HG03354 (cell line): Measurements from ENCODE around the gene MON2.
"Not testable (repeated sequence)": the region's sequence is repeated elsewhere in the genome, so short reads cannot be mapped to it uniquely, and the experiment has no call there.

Source experiments
- ATAC-seq: cut with Tn5 transposase; IDR thresholded peaks from one replicate; pipeline ENCODE4 v1.9.1; 2021; ENCODE audit warnings: mild to moderate bottlenecking; ENCODE audit not compliant: unreplicated experiment, poor library complexity, severe bottlenecking

MON2 gene

DNA sequence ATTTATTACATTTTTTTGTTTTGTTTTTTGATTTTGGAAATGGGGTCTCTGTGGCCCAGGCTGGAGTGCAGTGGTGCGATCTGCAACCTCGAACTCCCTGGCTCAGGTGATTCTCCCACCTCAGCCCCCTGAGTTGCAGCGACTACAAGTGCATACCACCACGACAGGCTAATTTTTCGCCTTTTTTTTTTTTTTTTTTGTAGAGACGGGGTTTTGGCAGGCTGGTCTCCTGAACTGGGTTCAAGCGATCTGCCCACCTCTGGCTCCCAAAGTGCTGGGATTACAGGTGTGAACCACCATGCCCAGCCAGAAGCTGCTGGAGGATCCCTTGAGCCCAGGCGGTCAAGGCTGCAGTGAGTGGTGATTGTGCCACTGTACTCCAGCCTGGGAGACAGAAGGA lies 2.3 kb downstream of the MON2 start:
- no peak for ATAC-seq

DNA sequence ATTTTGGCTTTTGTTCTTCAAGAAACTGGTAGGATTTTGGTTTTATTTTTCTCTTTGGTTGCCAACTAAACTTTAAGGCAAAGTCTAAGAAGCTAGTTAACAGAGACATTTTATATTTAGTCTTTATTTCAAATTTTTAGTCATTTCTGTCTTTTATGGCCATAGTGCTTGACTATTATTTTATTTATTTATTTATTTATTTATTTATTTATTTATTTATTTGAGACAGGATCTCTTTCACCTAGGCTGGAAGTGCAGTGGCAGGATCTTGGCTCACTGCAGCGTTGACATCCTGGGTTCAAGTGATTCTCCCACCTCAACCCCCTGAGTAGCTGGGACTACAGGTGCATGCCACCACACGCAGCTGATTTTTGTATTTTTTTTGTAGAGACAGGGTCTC lies 3.1 kb downstream of the MON2 start:
- no peak for ATAC-seq

DNA sequence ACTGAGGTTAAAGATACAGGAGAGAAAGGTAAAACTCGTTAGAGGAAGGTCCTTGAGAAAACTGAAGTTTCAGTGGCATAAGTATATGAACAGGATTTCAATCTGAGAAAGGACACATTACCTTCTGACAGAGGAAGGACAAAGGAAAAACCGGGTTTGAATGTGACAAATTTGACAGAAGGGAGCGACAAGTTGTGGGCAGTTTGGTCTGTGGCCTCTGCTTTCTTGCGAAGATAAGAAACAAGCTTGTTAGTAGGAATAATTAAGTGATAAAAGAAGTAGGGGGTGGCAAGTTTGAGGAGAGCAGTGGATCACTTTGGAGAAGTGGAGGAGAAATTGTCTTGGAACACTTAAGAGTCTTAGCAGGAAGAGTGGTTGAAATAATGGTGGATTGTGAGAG lies 5.1 kb downstream of the MON2 start:
- ATAC-seq, result no peak

DNA sequence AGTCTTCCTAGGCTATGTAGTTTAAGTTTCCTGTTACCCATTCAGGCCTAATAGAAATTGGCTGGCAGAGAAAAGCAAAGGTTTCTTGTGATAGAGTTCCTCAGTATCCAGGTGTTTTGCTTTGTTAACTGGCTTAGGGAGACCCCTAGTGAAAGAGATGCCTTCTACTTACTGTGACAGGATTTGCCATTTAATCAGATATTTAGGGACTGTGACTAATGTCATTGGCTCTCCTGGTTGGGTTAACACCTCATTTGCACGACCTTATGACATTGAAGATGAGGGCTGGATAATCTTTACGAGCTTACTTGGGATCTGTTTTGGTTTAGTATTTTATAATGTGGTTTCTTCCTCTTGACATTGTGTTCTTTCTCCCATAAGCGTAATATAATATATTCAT lies 5.8 kb downstream of the MON2 start:
- no peak for ATAC-seq

DNA sequence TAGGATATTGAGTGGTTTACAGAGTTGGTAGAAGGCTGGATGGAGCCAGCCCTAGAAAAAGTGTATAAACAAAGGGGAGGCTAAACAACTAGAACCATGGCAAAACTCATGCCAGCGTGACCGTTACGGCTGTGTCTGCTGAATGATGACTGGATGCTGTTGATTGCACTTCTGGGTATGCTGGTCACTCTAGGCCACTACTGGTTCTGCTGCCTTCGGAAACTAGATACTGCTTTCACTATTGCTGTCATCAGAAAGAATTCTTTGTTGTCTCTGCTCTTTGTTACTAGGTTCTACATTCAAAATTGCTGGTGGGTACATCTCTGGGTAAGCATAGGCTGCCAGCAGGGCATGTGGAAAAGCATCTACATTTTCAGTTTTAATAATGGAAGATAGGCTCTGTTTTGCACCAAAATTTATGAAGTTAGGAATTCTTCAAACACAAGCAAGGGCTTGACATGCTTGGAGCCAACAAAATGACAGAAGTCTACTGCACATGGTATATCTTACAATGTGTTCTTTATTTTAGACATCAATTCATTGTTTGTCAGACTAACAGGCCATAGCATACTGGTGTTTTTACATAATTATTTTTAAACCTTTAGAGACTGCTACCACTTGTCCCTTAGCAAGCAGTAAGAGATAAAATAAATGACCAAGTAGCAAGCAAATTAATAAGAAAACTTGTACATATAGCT lies 15.4 kb downstream of the MON2 start:
- peak; percentile 58 for ATAC-seq

DNA sequence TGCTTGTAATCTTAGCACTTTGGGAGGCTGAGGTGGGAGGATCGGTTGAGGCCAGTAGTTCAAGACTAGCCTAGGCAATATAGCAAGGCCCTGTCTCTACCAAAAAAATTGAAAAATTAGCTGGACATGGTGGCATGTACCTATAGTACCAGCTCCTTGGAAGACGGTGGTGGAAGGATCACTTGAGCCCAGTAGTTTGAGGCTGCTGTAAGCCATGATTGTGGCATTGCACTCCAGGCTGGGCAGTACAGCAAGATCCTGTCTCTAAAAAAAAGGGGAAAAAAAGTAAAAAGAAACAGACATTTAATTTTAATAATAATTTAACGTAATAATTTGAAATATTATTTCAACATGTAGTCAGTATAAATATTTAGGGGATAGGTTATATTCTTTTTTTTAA lies 16.1 kb downstream of the MON2 start:
- no peak for ATAC-seq

DNA sequence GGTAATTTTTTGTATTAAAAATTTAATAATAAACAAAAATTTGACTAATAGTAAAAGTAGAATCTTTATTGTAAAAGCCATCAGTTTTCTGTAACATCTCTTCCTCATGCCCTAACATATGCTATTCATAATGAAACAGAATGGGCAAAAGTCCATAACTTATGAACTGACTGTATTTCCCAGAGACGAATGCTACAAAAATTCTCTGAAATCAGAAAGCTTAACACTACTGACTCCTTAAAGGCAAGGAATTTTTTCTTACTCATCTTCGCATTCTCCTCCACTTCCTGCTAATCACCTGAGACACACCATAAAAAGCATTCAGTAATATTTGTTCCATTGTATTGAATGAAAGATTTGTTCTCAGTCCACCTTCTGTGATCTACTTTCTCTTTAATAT lies 17.6 kb downstream of the MON2 start:
- ATAC-seq, result no peak

DNA sequence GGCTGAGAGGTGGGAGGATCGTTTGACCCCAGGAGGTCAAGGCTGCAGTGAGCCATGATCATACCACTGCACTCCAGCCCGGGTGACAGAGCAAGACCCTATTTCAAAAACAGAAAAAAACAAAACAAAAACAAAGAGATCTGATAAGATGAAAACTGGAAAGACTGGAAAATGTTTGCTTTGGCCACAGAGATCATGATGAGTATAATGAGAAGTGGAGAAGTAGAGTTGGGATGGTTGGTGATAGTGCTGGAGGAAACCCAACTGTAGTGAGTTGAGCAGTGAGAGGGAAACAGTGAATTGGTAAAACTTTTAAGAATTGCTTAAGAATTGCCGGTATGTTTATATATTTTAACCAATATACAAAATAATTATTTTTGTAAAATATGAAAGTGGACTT lies 39.2 kb downstream of the MON2 start:
- no peak for ATAC-seq

DNA sequence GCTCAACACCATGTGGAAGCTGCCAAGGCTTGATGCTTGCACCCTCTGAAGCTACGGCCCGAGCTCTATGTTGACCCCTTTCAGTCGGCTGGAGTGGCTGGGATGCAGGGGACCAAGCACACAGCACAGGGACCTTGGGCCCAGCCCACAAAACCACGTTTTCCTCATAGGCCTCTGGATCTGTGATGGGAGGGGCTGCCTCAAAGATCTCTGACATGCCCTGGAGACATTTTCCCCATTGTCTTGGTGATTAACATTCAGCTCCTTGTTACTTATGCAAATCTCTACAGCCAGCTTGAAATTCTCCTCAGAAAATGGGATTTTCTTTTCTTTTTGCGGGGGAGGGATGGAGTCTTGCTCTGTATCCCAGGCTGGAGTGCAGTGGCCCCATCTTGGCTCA lies 46.3 kb downstream of the MON2 start:
- no peak for ATAC-seq

DNA sequence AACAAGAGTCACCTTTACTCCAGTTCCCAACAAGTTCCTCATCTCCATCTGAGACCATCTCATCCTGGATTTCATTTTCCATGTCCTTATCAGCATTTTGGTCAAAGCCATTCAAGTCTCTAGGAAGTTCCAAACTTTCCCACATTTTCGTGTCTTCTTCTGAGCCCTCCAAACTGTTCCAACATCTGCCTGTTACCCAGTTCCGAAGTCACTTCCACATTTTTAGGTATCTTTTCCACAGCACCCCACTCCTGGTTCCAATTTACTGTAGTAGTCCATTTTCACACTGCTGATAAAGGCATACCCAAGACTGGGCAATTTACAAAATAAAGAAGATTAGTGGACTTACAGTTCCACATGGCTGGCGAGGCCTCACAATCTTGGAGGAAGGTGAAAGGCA lies 47.5 kb downstream of the MON2 start:
- not testable (repeated sequence) for ATAC-seq

DNA sequence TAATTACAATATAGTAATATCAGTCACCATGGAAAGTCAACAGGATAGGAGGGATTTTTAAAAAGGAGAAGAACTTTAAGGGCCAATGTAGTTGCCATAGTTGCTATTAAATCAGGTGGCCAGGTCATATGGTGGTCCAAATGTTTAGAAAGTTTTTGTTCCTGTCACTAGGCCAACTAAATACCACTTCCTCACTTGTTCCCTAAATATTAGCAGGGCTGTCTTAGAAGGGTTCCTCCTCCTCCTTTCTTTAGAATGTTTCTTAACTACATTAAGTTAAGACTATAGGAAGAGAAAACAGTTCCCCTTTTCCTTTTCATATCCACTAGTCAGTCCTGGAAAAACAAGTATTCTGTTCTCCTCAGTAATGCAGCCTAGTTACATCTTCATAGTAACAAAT lies 50.3 kb downstream of the MON2 start:
- ATAC-seq, result no peak

DNA sequence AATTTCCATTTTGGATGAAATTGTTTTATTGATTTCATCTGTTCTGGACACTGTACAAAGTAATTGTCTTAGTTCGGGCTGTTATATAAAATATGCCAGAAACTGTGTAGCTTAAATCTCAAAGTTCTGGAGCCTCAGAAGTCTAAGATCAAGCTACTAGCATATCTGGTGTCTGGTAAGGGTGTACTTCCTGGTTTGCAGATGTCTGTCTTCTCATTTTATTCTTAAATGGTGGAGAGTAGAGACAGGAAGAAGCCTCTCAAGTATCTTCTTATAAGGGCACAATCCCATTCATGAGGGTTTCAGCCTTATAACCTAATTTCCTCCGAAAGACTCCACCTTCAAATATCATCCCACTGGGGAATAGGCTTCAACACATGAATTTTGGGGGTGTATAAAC lies 51.3 kb downstream of the MON2 start:
- ATAC-seq, result no peak

DNA sequence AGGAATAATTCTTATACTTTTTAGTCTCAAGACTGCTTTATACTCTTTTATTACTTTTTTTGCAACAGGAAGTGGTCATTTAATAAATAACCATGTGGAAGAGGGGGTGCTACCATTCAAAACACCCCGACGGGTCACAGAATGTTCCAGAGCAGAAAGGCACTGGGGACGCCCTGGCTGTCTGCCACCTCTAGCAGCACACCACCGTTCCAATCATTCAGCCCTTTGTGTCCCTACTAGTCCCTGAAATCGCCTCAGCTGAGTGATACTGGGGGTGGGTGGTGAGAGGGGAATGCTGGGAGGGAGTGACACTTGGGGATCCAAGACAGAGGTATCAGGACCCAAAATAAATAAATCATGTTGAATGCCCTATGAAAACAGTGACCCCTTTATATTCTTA lies 52.4 kb downstream of the MON2 start:
- no peak for ATAC-seq

DNA sequence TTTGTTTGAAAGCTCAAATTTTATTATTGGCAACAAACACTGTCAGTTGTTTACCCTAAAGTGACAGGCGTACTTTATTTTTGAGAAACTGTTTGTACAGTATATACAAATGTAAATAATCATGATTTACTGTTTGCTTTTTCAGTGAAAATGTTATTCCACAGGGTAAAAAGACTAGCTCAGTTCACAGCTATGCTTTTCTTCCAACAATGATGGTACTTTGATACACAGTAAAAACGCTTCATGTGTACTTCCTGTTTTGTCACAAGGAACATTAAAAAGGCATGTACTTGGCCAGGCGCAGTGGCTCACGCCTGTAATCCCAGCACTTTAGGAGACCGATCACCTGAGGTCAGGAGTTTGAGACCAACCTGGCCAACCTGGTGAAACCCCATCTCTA lies 53.7 kb downstream of the MON2 start:
- no peak for ATAC-seq

DNA sequence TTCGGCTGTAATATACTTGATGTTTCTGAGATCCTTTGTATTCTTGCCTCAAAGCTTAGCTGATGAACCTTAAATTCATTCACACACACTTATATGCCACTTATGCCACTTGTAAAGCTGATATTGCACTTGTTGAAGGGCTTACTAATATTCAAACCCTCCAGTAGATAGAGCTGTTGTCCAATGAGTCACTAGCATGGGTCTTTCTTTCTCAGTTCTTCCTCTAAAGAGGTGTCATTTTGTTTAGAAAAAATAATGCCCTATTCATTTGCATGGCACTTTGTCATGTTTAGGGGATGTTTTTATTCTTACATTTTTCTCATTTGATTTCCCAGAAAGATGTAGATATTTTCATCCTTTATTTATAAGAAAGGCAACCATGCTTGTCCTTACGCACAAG lies 56.4 kb downstream of the MON2 start:
- peak; percentile 62 for ATAC-seq

DNA sequence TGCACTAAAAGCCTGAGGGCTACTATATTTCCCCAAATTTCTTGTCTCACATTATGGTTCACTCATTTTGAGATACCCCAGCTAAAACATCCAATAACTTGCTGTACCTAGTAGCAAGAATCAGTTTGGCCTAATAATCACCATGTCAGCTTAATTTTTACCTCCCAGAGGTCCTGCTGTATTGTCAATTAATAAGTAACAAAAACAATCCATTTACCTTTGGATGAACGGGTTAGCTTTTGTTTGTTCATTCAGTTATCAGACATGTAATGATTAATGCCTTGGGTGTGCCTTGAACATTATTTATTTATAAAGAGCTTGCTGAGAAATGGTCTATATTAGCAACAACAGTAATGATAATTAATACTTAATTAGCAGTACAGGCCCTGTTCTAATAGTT lies 57.0 kb downstream of the MON2 start:
- ATAC-seq, result no peak

DNA sequence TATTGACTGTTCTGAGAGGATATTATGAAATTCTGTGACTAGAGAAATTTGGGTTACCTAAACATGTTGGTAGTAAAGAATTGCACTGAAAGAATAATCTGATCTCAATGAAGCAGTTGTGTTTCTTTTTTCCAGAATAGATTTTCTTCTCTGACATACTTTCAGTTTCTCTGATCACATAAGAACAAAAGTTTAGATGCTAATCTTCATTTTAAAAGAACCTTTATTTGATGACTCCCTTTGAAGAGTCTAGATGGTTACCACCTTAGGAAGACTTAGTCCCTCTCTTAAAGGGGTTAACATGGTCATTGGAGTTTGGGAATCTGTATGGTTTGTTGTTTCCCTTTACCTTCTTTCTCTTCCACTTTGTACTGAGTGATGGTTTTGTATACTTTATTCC lies 58.6 kb downstream of the MON2 start:
- no peak for ATAC-seq

DNA sequence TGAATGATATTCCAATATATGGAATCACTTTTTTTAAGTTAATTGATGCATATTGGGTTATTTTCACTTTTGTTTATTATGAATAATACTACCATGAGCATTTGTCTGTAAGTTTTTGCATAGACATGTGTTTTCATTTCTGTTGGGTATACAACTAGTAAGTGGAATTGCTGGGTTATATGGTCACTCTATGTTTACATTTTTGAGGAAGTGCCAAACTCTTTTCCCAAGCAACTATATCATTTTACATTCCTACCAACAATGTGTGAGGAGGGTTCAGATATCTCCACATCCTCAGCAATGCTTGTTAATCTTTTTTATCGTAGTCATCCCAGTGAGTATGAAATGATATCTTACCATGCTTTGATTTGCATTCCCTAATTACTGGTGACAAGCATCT lies 64.0 kb downstream of the MON2 start:
- no peak for ATAC-seq

DNA sequence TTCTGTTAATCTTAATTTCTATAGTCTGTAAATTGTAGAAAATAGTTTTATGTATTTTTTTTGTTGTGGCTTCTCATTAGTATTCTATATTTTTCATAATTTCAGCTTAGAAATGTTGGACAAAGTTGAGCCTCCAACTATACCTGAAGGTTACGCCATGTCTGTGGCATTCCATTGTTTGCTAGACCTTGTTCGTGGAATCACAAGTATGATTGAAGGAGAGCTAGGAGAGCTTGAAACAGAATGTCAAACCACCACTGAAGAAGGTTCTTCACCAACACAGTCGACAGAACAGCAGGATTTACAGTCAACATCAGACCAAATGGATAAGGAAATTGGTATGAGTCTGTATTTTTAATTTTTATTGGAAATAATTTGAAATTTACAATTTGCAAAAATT lies 65.7 kb downstream of the MON2 start:
- ATAC-seq, result no peak

DNA sequence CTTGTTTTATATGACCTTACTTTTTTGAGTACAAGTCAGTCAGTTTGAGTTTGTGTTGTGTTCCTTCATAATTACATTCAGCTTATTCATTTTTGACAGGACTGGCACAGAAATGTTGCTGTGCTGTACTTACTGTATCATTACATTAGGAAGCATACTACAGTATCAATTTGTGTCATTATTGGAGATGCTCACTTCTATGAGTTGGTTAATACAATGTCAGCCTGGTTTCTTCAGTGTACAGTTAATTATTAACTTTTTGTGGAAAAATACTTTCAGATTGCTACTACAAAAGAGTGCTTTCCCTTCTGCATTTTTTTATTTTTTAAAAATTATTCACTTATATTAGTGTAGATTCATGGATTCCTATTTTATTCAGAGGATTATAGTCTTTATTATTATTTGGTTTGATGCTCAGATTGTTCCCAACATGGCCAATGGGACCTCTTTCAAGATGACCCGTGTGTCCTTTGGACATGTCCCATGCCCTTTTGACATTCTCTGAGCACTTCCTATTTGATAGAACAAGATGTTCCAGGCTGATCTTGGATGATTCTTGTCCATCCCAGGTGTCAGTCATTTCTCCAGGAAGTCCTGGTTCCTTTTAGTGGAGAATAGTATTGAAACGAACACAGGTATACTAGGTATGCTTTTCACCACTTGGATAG lies 66.6 kb downstream of the MON2 start:
- ATAC-seq, result peak; percentile 61

DNA sequence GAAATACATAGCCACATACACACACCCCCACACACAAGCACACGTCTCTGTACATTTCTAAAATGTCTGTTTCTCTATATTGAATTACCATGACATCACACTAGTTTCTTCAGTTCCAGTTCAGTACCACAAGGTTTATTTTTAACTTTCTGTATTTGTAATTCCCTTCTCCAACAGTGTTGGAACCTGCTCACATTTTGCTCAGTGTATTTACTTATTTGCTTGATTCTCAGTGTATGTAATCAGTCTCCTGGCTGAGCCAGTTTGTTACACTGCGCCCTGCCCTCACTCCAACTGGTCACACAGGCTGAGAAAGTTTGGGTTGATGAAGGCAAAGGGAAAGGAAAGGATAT lies 67.1 kb downstream of the MON2 start:
- ATAC-seq, result peak; percentile 60

DNA sequence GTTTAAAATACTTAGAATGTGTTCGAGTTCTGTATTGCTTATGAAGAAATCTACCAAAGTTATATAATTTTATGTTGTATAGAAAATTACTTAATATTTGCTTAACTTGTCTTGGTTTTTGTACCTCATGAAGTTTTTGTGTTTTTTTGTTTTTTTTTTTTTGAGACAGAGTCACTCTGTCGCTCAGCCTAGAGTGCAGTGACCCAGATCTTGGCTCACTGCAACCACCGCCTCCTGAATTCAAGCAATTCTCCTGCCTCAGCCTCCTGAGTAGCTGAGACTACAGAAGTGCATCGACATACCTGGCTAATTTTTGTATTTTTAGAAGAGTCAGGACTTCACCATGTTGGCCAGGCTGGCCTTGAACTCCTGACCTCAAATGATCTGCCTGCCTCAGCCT lies 69.9 kb downstream of the MON2 start:
- ATAC-seq, result no peak
